Prostate gland (tissue), 2 donors: ENCODE data around the gene MSRB2.

Experiments used
- POLR2AphosphoS5 ChIP-seq: sonication (generic); formaldehyde crosslinking; IDR thresholded peaks from one replicate; pipeline ENCODE4 v1.6.1; 2017; ENCODE audit warnings: antibody characterized with exemption
- TF ChIP-seq, protein P1 (sequence below), 4 experiments: fragments of 200-600 bp in 2 of 4; fragments of 450-650 bp in 2 of 4; sonication (generic) in 2 of 4; IDR thresholded peaks; 1 replicate in 3 of 4; 2 replicates in 1 of 4; pipeline ENCODE4 v1.5.1; 2016 to 2019; ENCODE audit warnings: antibody characterized with exemption in 4 of 4, mild to moderate bottlenecking in 2 of 4, moderate library complexity in 2 of 4

DNA sequence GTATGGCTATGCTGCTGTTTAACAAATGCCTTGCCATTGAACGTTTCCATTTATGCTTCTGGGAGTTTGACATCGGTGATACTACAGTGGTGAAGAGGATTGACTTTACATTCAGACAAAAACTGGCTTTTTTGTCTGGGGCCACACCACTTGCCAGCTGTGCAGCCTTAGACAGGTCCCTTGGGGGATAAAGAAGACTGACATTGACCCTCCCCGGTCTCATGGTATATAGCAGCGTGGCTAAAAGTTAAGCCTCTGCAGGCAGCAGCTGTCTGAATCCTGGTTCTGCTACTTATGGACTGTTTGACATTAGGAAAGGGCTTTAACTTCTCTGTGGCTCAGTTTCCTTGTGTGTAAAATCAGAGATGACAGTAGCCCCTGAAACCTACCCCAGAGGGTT lies 54.7 kb downstream of the MSRB2 start:
- TF ChIP-seq, protein P1, sequence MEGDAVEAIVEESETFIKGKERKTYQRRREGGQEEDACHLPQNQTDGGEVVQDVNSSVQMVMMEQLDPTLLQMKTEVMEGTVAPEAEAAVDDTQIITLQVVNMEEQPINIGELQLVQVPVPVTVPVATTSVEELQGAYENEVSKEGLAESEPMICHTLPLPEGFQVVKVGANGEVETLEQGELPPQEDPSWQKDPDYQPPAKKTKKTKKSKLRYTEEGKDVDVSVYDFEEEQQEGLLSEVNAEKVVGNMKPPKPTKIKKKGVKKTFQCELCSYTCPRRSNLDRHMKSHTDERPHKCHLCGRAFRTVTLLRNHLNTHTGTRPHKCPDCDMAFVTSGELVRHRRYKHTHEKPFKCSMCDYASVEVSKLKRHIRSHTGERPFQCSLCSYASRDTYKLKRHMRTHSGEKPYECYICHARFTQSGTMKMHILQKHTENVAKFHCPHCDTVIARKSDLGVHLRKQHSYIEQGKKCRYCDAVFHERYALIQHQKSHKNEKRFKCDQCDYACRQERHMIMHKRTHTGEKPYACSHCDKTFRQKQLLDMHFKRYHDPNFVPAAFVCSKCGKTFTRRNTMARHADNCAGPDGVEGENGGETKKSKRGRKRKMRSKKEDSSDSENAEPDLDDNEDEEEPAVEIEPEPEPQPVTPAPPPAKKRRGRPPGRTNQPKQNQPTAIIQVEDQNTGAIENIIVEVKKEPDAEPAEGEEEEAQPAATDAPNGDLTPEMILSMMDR (IDR thresholded peaks at IDR 0.05): no peak
- TF ChIP-seq POLR2AphosphoS5: no peak
